Small intestine (tissue), 7 donors: ENCODE measurements around the gene CCDC167. TPM values are rescaled to one million over a fixed set of nuclear protein-coding genes. Genes with fewer than 3 reads are reported as not detected.

Experiments used
- DNase-seq, 2 donors: peaks; one replicate each; pipeline versions ENCODE4 v3.0.0 to v3.0.0-alpha.2; 2013
- FAIRE-seq: peaks from 2 replicates; lab custom pipeline; 2012; peaks lifted over from hg19 to GRCh38; lab: Jason Lieb, UNC
- H3K27ac ChIP-seq, 3 donors: one replicate each; pipeline ENCODE4 v1.5.1; 2013; ENCODE audit warnings: low read length in 2 of 3, mild to moderate bottlenecking in 2 of 3, control low read depth in 1 of 3, inconsistent platforms in 1 of 3, low read depth in 1 of 3, moderate library complexity in 1 of 3
- H3K27me3 ChIP-seq, 3 donors: one replicate each; pipeline ENCODE4 v1.6.1; 2013; ENCODE audit warnings: low read length in 3 of 3, inconsistent platforms in 1 of 3; ENCODE audit not compliant: control insufficient read depth in 3 of 3, insufficient read depth in 3 of 3
- H3K36me3 ChIP-seq, 3 donors: one replicate each; pipeline ENCODE4 v1.6.1; 2013; ENCODE audit warnings: low read length in 3 of 3, inconsistent platforms in 1 of 3, low read depth in 1 of 3, mild to moderate bottlenecking in 1 of 3, moderate library complexity in 1 of 3; ENCODE audit not compliant: control insufficient read depth in 3 of 3, insufficient read depth in 2 of 3
- H3K4me1 ChIP-seq, 3 donors: one replicate each; pipeline ENCODE4 v1.6.1; 2013; ENCODE audit warnings: low read length in 2 of 3, inconsistent platforms in 1 of 3, low read depth in 1 of 3, mild to moderate bottlenecking in 1 of 3, moderate library complexity in 1 of 3; ENCODE audit not compliant: control insufficient read depth in 3 of 3, insufficient read depth in 2 of 3
- H3K4me3 ChIP-seq, 3 donors: one replicate each; pipeline ENCODE4 v1.5.1; 2013; ENCODE audit warnings: low read length in 3 of 3, control low read depth in 1 of 3, inconsistent platforms in 1 of 3, low read depth in 1 of 3, mild to moderate bottlenecking in 1 of 3, moderate library complexity in 1 of 3
- H3K9me3 ChIP-seq, 2 donors: one replicate each; pipeline ENCODE4 v1.6.1; 2013; ENCODE audit warnings: low read depth in 1 of 2, low read length in 1 of 2; ENCODE audit not compliant: control insufficient read depth in 2 of 2, insufficient read depth in 1 of 2
- WGBS, 3 donors: extraction: QIAGEN DNeasy Blood & Tissue Kit; methylation state at CpG; one replicate each; pipeline ENCODE4 v1.1.7; 2013; 5-methylcytosine and 5-hydroxymethylcytosine counted together
- polyA plus RNA-seq, 4 donors: library from polyadenylated mRNA; stranded (reverse) in 3 of 4; unstranded in 1 of 4; fragments of 200-250 nt in 3 of 4; fragments of 120-200 nt in 1 of 4; gene quantifications; one replicate each; pipeline versions ENCODE4 v1.2.1 to v1.2.3, GENCODE V29; 2013
- donor health status: healthy with polysubstance abuse.
- donor health status: control.
- donor health status: control.
- donor health status: Bipolar disorder and iron deficiency.
- donor health status: healthy.

The CCDC167 gene
- polyA plus RNA-seq, 4 donors, result 14.2 to 54.3 (median 25.4) TPM

DNA sequence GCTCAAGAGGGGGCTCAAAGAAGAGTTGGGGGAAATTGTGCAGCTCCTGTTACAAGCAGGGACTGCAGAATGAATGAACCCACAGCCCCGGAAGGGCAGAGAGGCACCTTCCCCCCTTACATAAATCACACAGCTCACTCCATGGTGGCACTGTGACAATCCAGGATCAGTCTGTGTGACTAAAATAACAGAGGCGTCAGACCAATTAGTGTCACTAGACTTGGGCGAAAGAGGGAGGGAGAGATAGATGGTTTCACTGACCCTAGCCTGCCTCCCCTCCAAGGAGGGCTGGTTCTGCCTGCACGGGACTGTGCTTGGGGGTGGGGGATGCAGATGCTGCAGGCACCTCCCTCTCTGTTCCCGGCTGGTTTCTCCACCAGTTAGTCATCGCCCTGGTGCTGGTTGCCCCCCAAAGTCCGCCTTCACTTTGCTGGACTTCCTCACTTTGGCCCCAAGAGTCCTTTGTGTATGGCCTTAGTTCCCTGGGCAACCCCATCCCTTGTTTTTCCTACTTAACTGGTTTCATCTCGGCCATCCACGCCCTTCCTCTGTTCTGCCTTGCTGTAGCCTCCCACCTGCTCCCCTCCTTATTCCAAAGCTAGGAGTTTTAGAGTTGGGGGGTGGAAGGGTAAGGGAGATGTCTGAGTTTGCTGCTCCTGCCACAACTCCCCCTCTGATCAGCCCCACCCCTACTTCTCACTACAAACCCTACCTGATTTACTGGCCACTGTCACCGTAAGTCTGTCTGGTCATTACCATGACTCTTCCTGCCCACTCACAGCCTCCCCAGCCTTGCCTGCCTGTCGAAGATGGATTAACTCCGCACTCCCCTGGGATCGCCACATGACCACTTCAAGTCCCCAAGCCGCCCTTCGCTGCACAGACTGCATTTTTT lies 17.7 kb downstream of the CCDC167 start:
- DNase-seq (no peak), FAIRE-seq (no peak)
- no peak overlapping the region for H3K4me3 ChIP-seq
- H3K36me3 ChIP-seq, result peaks cover 16 to 87% (median 23%) of the 10 kb centered on the region in 3 donors
- H3K9me3 ChIP-seq, result no peaks in the 10 kb centered on the region
- no peaks in the 10 kb centered on the region for H3K27me3 ChIP-seq
- WGBS, 3 donors, result 77 to 85% (median 84%) methylated on average over 15 of the region's 15 CpGs
- H3K4me1 ChIP-seq, result no peaks in the 10 kb centered on the region
- no peak overlapping the region for H3K27ac ChIP-seq

DNA sequence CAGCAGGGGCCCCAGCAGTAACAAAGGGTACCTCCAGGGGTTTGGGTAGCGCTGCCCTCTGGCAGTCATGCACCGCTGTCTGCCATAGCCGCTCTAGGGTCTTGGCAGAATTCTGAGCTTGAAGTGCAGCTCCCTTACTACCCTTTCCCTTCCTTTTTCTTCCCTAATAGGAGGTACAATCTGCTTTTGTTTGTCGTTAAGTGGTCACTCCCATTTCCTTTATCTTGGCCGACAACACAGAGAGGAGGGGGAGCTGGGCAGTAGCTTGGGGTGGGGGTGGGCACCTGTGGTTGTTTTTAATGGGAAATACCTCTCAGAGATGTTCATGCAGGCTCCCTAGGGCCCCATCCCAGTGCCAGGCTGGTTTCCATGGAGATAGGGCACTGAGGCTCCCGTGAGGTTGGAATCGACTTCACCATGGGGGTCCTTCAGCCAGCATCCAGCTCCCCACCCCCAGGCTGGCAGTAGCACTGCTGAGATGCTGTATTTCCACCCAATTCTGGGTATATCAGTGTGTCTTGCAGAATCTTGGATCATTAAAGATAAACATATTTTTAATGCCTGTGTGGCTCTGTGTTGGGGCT lies 18.6 kb downstream of the CCDC167 start:
- 70 to 83% (median 79%) methylated on average over 6 to 7 of the region's 7 CpGs for WGBS, 3 donors
- FAIRE-seq (no peak), DNase-seq (no peak)
- Histone ChIP-seq H3K27ac (no peak overlapping the region), H3K36me3 (peaks cover 19 to 86% (median 22%) of the 10 kb centered on the region in 3 donors), H3K4me1 (no peaks in the 10 kb centered on the region), H3K27me3 (no peaks in the 10 kb centered on the region), H3K9me3 (no peaks in the 10 kb centered on the region), H3K4me3 (no peak overlapping the region)

DNA sequence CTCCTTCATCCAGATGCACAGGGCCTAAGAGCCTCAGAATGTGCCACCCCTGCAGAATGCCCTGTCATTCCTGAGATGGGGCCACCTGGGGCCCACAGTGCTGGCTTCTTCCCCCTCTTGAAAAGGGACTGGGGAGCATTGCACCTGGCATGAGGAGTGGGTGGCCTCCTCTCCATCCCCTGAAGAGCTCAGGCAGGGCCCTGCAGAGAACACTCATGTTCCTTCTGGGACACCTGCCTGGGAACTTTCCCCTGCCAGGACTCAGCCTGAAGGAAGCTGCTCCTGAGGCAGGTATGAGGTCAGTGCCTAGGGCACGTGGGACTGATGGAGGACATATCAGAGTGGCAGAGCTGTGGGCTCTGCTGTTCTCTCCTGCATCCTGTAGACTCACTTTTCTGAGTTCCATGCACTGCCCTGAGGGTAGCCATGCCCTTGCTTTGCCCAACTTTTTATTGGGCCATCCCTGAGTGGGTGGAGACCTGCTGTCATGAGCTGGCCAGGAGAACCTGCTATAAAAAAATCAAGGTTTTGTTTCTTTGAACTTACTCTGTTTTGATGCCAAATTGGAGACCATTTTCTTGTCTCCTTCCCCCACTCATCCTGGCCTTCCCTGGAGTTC lies 19.5 kb downstream of the CCDC167 start:
- FAIRE-seq (no peak), DNase-seq (no peak)
- Histone ChIP-seq H3K27me3 (no peaks in the 10 kb centered on the region), H3K4me1 (no peaks in the 10 kb centered on the region), H3K27ac (no peak overlapping the region), H3K36me3 (peaks cover 22 to 91% (median 22%) of the 10 kb centered on the region in 3 donors), H3K9me3 (no peaks in the 10 kb centered on the region), H3K4me3 (no peak overlapping the region)
- WGBS, 3 donors, result 67 to 94% (median 79%) methylated on average over 1 of the region's 1 CpG

DNA sequence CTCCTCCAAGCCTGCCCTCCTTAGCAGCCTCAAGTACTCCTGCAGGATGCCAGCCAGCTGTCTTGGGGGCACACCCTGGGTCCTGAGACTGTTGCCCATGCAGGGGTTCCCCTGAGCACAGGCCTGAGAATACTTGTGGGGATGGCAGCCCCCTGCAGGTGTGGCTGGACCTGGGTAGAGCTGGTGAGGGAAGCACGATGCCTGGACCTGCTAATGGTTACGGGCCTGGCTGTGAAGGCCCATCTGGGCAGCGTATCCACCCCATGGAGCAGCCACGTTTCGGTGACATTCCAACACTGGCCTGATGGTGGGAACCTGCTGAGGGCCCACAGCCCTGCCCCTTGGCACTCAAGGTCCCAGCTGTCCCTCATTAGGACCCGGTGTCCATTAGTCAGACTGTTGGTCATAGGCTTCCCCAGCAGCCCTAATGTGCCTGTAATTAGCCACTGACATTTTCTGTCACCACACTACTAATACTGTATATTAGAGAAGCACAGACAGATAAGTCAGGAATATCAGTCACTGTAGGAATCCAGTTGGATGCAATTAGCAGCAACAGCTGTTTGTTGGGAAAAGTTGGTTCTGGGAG lies 20.3 kb downstream of the CCDC167 start:
- Histone ChIP-seq H3K9me3 (no peaks in the 10 kb centered on the region), H3K27me3 (no peaks in the 10 kb centered on the region), H3K36me3 (peaks cover 22 to 92% (median 29%) of the 10 kb centered on the region in 3 donors), H3K4me3 (no peak overlapping the region), H3K27ac (no peak overlapping the region), H3K4me1 (no peaks in the 10 kb centered on the region)
- DNase-seq (no peak), FAIRE-seq (no peak)
- WGBS, 3 donors, result 88 to 95% (median 90%) methylated on average over 6 of the region's 6 CpGs

DNA sequence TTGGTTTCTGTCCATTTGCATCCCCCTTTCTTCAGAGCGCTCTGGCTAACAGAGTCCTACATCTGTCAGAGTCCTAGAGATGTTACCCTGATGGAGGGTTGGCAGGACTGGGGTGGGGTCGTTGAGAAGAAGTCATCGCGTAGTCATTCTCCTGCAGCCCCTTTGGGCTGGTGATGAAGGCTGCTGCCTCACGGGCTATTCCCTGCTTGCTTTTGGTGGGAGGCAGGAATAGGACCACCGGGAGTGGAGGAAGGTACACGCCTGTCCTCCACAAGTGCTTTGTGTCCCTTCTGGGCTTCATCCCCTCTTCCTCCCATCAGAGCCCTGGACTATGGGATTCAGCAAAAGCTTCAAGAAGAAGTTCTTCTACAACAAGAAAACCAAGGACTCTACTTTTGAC lies 20.9 kb downstream of the CCDC167 start:
- Histone ChIP-seq H3K36me3 (peaks cover 22 to 94% (median 29%) of the 10 kb centered on the region in 3 donors), H3K27me3 (no peaks in the 10 kb centered on the region), H3K4me3 (no peak overlapping the region), H3K9me3 (no peaks in the 10 kb centered on the region), H3K27ac (no peak overlapping the region), H3K4me1 (no peaks in the 10 kb centered on the region)
- WGBS, 3 donors, result 89 to 96% (median 94%) methylated on average over 7 of the region's 7 CpGs
- DNase-seq (no peak), FAIRE-seq (no peak)

DNA sequence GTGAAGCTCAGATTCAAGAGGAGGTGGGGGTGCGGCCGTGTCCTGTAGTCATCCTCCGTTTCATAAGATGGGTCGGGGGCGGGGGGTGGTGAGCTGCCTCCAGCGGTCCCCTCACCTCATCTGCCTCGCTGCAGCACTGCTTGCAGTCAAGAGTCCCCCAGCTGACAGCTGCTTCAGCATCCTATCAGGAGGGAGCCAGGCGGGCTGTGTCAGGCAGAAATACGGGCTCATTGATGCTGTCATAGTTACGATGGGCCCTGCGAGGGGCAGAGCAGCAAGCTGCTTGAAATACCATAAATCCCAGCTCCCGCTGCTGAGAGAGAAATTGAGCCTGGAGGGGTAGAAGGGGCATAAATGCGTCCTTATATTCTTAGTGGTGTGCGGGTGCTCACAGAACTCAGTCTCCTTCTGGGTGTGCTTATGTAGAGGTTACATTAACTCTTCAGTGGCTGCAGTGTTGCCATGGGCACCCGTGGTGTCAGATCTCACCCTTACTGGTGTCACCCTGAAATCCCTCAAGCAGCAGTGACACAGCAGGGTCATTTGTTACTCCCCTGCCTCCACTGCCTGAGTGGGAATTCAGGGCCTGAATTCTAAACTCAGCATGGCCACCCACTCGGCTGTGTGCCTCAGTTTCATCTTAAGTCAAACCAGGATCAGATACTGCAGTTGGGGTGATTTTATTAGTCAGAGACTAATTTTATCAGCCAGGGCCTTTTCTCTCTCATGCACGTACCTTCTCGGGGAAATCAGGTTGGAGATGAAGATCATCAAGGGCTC lies 21.8 kb downstream of the CCDC167 start:
- Histone ChIP-seq H3K36me3 (peaks cover 22 to 93% (median 32%) of the 10 kb centered on the region in 3 donors), H3K27me3 (no peaks in the 10 kb centered on the region), H3K27ac (no peak overlapping the region), H3K4me1 (no peaks in the 10 kb centered on the region), H3K4me3 (no peak overlapping the region), H3K9me3 (no peaks in the 10 kb centered on the region)
- FAIRE-seq (no peak), DNase-seq (no peak)
- 83 to 89% (median 88%) methylated on average over 18 of the region's 18 CpGs for WGBS, 3 donors

DNA sequence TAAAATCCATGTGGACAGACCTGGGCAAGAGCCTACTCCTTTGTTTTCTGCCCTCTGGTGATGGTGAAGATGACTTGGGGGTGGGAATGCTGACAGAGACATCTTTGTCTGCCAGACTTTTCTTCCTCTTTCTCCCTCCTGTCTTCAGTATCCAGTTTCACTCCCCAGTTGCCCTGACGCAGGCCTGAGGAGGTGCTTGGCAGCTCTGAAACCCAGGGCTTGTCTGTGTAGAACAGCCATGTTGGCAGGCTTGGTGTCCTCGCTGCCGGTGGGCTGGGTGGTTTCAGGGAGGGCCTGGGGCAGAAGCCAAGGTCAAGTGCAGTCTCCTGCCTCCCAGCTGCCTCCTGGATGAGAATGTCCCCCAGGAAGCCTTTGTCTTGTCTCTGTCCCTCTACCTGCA lies 22.5 kb downstream of the CCDC167 start:
- Histone ChIP-seq H3K9me3 (no peaks in the 10 kb centered on the region), H3K4me3 (no peak overlapping the region)

More for the DNA sequence above, 22.5 kb downstream of the CCDC167 start:
- H3K36me3 ChIP-seq, result peaks cover 22 to 93% (median 31%) of the 10 kb centered on the region in 3 donors
- no peak for DNase-seq
- FAIRE-seq, result no peak
- 67 to 87% (median 77%) methylated on average over 3 of the region's 3 CpGs for WGBS, 3 donors
- no peaks in the 10 kb centered on the region for H3K27me3 ChIP-seq
- no peak overlapping the region for H3K27ac ChIP-seq
- H3K4me1 ChIP-seq, result no peaks in the 10 kb centered on the region
